ENCODE measurements around the gene DMD.

DNA sequence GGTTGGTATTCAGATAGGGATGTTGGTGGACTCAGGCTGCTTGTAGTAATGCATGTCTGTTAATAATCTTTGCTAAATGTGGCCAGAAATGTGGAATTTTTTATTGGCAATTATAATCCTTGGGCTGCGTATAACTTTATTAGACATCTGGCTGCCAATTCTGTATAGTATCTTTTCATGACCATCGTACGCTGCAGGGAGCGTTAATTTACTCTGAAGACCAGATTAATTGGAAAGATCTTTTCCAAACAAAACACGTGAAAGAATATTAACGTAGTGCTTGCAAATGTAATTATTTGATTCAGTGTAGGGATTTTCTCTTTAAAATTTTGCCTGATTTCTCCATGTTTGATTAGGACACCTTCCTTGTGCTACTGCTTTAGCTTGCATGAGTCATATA is 2100.7 kb downstream of the DMD start:
- TF ChIP-seq, protein P1, sequence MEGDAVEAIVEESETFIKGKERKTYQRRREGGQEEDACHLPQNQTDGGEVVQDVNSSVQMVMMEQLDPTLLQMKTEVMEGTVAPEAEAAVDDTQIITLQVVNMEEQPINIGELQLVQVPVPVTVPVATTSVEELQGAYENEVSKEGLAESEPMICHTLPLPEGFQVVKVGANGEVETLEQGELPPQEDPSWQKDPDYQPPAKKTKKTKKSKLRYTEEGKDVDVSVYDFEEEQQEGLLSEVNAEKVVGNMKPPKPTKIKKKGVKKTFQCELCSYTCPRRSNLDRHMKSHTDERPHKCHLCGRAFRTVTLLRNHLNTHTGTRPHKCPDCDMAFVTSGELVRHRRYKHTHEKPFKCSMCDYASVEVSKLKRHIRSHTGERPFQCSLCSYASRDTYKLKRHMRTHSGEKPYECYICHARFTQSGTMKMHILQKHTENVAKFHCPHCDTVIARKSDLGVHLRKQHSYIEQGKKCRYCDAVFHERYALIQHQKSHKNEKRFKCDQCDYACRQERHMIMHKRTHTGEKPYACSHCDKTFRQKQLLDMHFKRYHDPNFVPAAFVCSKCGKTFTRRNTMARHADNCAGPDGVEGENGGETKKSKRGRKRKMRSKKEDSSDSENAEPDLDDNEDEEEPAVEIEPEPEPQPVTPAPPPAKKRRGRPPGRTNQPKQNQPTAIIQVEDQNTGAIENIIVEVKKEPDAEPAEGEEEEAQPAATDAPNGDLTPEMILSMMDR (conservative IDR thresholded peaks at IDR 0.05): no peak
- TF ChIP-seq ZFX (IDR thresholded peaks at IDR 0.05): no peak

Data from C4-2B (cell line).